HG02885 (cell line): Measurements from ENCODE around the gene PLEKHG2.
"Not testable (repeated sequence)": the region's sequence is repeated elsewhere in the genome, so short reads cannot be mapped to it uniquely, and the experiment has no call there.

Experiments
- ATAC-seq: cut with Tn5 transposase; IDR thresholded peaks from one replicate; pipeline ENCODE4 v1.9.1; 2021; ENCODE audit warnings: mild to moderate bottlenecking; ENCODE audit not compliant: unreplicated experiment, poor library complexity

PLEKHG2 gene

DNA sequence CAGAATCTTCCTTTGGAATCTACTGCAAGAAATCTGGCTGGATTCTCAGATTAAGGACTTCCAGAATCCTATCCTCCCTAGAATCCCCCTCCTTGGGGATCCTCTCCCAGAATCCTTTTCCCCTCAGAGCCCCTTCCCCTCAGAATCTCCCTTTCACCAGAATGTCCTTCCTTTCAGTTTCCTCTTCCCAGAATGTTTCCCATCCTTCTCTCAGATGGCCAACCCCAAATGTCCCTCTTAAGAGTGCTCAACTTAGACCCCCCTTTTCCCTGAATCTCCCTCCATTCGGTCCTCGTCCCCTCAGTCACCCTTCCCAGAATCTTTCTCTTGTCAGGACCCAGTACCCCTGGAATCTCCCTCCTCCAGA, 23.9 kb downstream of the PLEKHG2 start:
- no peak for ATAC-seq

DNA sequence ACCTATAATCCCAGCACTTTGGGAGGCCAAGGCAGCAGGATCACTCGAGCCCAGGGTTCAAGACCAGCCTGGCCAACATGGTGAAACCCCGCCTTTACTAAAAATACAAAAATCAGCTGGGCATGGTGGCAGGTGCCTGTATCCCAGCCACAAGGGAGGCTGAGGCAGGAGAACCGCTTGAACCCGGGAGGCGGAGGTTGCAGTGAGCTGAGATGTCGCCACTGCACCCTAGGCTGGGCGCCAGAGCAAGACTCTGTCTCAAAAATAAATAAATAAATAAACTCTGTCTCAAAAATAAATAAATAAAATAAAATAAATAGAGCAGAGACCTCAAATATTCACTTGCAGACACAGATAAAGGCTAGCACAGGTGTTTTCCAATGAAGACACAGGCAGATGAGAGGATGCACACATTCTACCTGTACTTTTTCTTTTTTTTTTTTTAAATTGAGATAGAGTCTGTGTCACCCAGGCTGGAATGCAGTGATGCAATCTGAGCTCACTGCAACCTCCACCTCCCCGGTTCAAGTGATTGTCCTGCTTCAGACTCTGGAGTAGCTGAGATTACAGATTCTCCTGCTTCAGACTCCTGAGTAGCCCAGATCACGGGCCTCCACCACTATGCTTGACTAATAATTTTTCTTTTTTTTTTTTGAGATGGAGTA, 25.9 kb downstream of the PLEKHG2 start:
- ATAC-seq: no peak

DNA sequence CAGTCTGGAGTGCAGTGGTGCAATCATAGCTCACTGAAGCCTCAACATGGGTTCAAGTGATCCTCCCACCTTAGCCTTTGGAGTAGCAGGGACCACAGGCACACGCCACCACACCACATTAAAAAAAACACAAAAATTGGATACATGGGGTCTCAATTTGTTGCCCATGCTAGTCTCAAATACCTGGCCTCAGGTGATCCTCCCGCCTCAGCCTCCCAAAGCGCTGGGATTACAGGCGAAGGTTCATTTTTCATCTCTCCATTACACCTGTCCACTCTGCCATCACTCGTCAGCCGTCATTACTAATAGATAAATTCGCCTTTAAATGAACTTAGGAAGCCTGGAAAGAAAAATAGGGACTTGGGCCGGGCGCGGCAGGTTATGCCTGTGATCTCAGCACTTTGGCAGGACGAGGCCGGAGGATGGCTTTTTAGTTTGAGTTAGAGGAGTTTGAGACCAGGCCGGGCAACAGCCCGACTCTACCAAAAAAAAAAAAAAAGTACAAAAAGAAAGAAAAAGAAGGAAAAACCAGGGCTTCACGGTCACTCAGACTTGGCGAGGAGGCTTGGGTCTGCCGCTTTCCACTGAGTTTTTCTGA, 32.2 kb downstream of the PLEKHG2 start:
- no peak for ATAC-seq

DNA sequence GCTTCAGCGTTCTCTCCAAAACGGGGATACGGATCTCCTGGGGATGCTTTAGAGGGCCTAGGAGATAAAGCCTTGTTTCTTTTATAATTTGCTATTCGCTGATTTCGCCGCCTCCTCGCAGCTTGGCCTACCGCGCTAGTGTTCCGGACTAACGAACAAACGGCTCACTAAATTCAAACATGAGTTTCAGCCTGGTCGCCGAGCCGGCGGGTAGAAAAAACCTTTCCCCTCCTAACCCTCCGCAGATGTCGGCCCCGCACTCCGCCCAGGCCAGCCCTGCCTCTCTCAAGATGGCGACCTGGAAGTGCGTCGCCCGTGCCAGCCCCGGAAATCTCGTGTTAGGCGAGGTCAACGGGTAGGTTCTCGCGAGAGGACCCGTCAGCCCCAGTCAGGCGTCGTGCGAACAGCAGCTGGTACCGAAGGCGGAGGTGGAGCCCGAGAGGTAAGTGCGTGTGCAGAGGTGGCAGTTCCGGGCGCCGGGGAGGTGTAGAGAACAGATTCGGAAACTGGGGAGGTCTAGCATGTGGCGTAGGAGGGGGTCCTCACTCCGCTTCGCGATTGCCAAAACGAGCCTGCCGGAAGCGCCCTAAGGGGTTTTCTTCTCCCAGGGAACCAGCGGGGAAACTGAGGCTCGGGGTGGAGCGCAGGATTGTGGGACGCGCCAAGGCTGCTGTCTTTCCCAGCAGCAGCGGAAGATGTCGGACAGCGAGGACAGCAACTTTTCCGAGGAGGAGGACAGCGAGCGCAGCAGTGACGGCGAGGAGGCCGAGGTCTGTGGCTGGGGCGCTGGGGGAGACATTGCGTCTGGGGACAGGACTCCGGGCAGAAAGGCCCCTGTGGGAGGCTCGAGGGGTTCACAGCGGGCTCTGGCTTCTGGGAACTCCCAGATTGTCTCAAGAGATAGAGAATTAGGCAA, 33.0 kb downstream of the PLEKHG2 start, which contains the start of gene SUPT5H:
Gene SUPT5H, plus strand, starts transcription at position 387 of the 916 bp plus-strand sequence. Its CDS starts 309 bp downstream, at position 696.
- peak; percentile 88 for ATAC-seq

DNA sequence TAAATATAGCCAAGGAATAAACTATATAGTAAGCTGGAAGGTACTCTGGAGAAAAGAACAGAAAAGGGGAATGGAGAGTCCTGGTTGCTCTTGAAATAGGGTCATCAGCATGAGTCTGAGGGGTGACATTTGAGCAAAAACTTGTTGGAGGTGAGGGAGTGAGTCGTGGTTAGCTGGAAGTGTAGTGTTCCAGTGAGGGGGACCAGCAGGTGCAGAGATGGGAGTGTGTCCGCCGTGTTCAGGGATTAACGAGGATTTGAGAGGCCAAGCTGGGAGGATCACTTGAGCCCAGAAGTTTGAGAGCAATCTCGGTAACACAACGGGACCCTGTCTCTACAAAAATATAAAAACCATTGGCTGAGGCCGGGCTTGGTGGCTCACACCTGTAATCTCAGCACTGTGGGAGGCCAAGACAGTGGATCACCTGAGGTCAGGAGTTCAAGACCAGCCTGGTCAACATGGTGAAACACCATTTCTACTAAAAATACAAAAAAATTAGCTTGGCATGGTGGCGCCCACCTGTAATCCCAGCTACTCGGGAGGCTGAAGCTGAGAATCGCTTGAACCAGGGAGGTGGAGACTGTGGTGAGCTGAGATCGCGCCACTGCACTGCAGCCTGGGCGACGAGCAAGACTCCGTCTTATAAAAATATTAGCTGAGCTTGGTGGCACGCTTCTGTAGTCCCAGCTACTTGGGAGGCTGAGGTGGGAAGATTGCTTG, 34.1 kb downstream of the PLEKHG2 start:
- no peak for ATAC-seq

DNA sequence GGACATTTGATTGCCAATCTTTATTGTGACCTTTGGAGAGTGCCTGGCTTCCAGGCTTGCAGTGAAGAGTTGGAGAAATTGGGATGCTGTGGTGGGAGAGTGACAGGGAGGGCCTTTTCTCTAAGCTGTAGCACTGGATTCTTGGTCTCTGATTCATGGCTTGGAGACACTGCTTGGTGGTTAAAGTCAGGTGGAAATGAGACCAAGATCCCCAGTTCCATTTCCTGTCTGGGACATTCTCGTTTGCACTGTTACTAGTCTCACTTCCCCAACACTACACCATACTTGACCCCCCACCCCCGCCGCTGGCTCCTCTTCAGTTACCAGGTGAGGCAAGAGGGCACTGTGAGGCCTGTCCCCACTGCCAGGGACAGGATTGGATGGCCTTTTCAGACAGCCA, 35.8 kb downstream of the PLEKHG2 start:
- ATAC-seq: no peak

DNA sequence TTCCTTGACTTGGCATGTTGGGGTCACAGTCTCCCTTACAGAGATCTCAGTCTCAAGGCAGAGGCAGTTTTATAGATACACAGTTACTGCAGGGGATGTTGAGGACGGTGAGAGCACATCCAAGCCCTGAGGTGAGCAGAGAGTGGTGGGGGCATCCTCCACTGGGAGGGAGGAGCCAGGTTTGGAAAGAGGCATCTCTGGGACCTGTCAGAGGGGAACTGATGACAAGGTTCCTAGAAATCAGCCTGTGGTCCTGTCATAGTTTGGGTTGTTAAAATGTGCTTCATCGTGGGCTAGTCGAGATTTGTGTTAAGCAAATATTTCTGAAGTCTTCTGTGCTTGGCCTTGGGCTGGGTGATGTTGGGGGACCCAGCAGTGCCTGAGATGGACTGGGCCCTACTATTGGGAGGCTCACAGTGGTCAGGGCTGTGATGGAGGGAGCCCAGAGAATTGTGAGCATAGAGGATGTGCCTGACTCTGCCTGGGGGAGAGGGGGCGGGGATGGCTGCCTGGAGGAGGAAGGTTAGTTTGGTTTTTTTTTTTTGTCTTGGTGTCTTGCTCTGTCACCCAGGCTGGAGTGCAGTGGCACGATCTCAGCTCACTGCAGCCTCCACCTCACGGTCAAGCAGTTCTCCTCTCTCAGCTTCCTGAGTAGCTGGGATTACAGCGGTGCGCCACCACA, 36.8 kb downstream of the PLEKHG2 start:
- ATAC-seq: no peak

DNA sequence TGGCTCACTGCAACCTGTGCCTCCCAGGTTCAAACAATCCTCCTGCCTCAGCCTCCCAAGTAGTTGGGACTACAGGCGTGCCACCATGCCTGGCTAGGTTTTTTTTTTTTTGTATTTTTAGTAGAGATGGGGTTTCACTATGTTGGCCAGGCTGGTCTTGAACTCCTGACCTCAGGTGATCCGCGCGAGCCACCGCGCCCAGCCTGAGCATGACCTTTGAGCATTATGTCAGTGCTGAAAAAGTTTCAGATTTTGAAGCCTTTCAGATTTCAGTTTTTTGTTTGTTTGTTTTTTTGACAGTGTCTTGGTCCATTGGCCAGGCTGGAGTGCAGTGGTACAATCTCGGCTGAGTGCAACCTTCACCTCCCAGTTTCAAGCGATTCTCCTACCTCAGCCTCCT, 38.8 kb downstream of the PLEKHG2 start:
- ATAC-seq: not testable (repeated sequence)

DNA sequence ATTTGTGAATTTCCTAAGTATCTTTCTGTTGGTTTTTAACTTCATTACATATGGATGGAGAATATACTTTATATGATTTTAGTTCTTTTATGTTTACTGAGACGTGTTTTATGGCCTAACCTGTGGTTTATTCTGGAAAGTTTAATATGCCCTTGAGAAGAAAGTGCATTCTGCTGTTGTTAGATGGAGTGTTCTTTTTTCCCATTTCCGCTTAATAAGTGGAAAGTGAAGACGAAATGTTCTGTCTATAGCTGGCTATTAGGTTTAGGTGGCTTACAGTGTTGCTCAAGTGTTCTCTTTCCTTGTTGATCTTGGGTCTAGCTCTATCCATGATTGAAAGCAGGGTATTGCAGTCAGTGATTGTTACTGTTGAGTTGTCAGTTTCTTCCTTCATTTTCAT, 50.9 kb downstream of the PLEKHG2 start:
- no peak for ATAC-seq

DNA sequence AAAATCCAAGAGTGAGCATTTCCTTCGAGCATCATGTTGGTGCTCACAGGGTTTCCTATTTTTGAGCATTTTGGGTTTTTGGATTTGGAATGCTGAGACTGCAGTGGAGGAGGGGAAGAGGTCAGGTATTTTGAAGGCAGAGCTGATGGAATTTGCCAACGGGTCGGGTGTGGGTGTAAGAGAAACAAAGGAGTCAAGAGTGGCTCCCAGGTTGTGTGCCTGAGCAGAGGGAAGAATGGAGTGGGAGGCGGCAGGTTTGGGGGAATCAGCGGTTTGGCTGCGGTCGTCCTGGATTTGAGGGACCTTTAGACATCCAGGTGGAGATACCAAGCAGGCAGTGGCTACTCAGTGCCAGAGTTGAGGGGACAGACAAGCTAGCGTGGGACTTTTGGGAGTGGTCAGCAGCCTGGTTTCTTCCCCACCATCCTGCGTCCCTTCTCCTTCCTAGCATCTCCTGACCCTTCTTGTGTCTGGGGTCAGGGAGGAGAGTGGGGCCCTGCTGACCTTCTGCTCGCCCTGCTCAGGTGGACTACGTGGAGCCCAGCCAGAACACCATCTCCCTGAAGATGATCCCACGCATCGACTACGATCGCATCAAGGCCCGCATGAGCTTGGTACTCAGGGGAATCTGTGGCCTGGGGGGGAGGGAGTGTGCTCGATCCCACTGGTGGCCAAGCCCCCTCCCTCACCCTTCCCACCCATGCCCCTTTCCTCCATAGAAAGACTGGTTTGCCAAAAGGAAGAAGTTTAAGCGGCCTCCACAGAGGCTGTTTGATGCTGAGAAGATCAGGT, 53.7 kb downstream of the PLEKHG2 start:
- no peak for ATAC-seq

DNA sequence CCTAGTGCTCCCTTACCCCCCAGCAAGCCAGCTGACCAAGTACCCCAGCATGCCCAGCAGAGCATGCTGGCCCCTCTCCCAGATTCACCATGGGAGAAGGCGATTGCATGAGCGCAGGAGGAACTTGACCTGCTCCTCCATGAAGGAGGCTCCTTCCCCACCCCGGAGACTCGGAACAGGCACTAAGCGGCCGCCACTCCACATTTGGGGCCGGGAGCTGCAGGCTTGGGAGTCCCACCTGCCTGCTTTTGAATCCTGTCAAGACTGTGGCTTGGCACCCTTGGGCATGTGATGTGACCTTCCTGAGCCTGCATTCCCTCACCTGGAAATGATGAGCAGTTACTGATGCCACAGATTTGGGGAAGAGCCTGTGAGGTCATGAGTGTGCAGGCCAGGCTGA, 55.5 kb downstream of the PLEKHG2 start:
- ATAC-seq: no peak

DNA sequence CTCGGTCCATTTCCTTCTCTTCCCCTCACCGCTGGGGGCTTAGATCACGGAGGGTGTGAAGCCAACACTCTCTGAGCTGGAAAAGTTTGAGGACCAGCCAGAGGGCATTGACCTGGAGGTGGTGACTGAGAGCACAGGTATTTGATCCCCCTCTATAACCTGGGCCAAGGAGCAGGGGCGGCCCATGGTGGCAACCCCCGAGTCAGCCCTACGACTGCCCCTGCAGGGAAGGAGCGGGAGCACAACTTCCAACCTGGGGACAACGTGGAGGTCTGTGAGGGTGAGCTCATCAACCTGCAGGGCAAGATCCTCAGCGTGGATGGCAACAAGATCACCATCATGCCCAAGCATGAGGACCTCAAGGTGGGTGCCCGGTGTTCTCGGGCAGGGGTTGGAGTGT, 56.6 kb downstream of the PLEKHG2 start:
- ATAC-seq: no peak

DNA sequence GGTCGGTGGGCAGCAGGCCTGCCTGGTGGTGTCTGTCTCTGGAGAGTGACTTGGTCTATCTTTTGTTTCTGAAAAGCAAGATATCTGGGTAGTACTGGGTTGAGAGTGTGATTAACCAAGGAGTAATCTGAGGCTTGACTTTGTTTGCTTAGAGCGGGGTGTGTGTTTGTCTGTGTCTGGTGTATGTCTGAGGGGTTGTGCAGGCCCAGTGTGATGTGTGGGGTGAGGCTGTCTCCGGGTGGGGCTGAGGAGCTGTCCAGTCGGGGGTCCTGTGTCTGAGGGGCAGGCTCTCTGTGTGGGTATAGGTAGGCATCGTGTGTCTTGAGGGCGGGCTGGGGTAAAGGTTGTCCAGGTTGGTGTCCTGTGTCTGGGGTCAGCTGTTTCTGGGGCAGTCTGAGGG, 57.1 kb downstream of the PLEKHG2 start:
- ATAC-seq: no peak

DNA sequence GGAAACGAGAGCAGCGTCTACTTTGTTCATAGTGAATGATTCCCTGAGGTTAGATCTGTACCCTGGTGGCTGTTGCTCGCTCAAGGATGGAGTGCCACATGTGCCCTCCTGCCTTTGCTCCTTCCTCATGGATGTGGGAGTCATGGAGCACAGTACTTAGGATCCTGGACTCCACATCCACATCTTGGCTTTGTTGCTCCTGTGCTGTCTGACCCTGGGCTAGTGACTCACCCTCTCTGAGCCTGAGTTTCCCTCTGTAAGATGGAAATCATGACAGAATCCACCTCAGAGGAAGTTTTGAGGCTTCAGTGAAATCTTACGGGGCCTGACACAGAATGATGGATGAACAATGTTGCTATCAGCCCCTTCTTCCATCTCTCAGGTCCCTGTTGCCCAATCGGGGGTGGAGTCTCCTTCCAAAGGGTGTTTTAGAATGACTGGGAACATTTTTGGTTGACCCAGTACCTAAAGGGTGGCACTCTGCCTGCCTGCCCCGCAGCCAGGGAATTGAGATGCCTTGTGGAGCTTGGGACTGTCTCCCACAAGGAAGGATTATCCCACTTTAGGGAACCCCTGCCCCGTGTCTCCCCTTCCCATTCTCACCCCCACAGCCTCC, 58.4 kb downstream of the PLEKHG2 start:
- no peak for ATAC-seq

DNA sequence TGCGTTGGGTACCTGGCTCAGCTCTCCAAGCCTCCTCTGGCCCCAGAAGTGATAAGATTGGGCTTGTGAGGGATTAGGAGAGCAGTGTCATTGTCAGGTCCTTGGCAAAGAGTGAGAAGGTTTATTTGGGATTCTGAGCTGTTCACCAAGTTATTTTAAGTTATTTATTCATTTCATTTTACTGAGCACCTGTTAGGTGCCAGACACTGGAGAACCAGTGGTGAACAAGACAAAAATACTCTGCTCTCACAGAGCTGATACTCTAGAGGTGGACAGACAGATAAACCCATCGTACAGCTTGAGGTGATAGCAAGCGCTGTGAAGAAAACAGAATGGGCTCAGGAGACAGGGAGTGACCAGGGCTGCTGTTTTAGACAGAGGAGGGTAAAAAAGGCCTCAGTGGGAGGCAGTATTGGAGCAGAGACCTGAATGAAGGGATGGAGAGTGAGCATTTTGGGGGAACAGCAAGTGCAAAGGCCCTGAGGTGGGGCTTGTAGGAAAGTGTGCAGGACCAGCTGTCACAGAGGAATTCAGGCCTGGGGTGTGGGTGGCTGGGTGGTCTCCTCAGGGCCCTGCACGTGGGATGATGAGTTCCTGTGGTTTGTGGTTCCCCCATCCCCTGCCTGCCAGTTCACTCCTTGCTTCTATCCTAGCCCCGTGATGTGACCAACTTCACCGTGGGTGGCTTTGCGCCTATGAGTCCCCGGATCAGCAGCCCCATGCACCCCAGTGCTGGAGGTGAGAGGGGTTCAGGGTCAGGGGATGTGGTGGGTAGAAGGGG, 59.5 kb downstream of the PLEKHG2 start:
- no peak for ATAC-seq

DNA sequence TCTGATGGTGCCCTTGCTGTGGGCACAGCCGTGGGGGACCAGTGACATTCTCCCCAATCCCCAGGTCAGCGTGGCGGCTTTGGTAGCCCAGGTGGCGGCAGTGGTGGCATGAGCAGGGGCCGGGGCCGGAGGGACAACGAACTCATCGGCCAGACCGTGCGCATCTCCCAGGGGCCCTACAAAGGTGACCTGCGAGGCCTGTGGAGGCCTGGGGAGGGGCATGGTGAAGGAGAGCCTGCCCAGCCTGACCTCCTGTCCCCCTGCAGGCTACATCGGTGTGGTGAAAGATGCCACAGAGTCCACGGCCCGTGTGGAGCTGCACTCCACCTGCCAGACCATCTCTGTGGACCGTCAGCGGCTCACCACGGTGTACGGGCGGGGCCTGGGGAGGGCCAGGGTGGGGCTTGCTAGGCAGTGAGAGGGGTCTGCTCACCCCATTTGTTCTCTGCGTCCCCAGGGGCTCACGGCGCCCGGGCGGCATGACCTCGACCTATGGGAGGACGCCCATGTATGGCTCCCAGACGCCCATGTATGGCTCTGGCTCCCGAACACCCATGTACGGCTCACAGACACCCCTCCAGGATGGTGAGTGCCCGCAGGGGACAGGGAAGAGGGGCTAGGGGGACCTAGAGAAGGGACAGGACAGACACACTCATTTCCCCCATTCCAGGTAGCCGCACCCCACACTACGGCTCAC, 60.4 kb downstream of the PLEKHG2 start:
- no peak for ATAC-seq

DNA sequence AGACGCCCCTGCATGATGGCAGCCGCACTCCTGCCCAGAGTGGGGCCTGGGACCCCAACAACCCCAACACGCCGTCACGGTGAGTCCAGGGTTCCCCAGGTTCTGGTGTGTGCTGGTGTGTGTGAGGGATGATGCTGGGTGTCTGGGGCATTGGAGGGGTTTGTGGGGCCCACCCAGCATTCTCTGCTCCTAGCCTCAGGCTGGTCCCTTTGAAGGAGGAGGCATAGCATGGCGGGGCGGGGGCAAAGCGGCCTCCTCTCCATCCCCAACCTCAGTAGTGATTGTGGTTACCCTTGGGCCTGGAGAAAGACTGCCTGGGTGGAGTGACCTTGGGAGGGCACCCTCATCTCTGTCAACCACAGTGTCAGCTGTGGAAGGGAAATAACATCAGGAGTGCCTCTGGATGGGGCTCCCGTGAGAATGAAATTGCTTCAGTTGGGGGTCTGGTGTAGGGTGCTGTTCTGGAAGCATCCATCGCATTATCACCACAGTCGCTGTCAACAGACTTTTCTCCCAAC, 61.0 kb downstream of the PLEKHG2 start:
- ATAC-seq: no peak
